Breast epithelium (tissue), 4 donors: Measurements from ENCODE around the gene COL25A1. TPM values are rescaled to one million over a fixed set of nuclear protein-coding genes. Genes with fewer than 3 reads are reported as not detected.

ENCODE experiments used
- DNase-seq, 2 donors: peaks; one replicate each; pipeline ENCODE4 v3.0.0-alpha.2; 2019; ENCODE audit warnings: low spot score in 2 of 2
- H3K27ac ChIP-seq, 2 donors: fragments of 200-600 bp; sonication (generic) in 1 of 2; one replicate each; pipeline ENCODE4 v1.5.1; 2016 to 2019; ENCODE audit warnings: mild to moderate bottlenecking in 1 of 2
- H3K27me3 ChIP-seq, 2 donors: fragments of 200-600 bp; sonication (generic) in 1 of 2; one replicate each; pipeline versions ENCODE4 v1.5.1 to v1.6.0; 2017 to 2019; ENCODE audit warnings: control low read depth in 1 of 2, mild to moderate bottlenecking in 1 of 2
- H3K36me3 ChIP-seq: fragments of 200-600 bp; one replicate; pipeline ENCODE4 v1.5.1; 2019
- H3K4me1 ChIP-seq, 2 donors: fragments of 200-600 bp; sonication (generic); one replicate each; pipeline ENCODE4 v1.5.1; 2016 to 2019; ENCODE audit warnings: control low read depth in 1 of 2
- H3K4me3 ChIP-seq, 3 donors: fragments of 200-600 bp; sonication (generic); 1 replicate in 2 of 3; 2 replicates in 1 of 3; pipeline ENCODE4 v1.5.1; 2016 to 2019; ENCODE audit warnings: mild to moderate bottlenecking in 3 of 3, moderate library complexity in 2 of 3
- H3K9me3 ChIP-seq, 2 donors: fragments of 200-600 bp; sonication (generic) in 1 of 2; one replicate each; pipeline ENCODE4 v1.5.1; 2016 to 2019; ENCODE audit warnings: control low read depth in 1 of 2
- CTCF ChIP-seq, 3 donors: fragments of 450-650 bp; IDR thresholded peaks; one replicate each; pipeline ENCODE4 v1.5.1; 2016 to 2017; ENCODE audit warnings: antibody characterized with exemption in 3 of 3, mild to moderate bottlenecking in 3 of 3, moderate library complexity in 3 of 3
- POLR2A ChIP-seq: fragments of 450-650 bp; IDR thresholded peaks from one replicate; pipeline ENCODE4 v1.6.1; 2016; ENCODE audit warnings: antibody characterized with exemption, mild to moderate bottlenecking, moderate library complexity
- POLR2AphosphoS5 ChIP-seq, 3 donors: sonication (generic); formaldehyde crosslinking; IDR thresholded peaks; one replicate each; pipeline ENCODE4 v1.6.1; 2017; ENCODE audit warnings: antibody characterized with exemption in 3 of 3
- intact Hi-C: fragments of 100-400 bp; cut with DNase I; formaldehyde crosslinking; loops from one replicate; pipeline ENCODE4 v1.15.1; 2023; ENCODE audit warnings: low total_unique reads
- total RNA-seq, 3 donors: library from RNA; depleted of rRNA; stranded (reverse); fragments of >200 nt; gene quantifications; one replicate each; pipeline ENCODE4 v1.1.0, GENCODE V29; 2016

Gene COL25A1
- total RNA-seq, 3 donors from 2014 or later, result 2.6 to 11.0 (median 2.8) TPM

- no peak for DNase-seq
- H3K36me3 ChIP-seq, result no peaks in the 10 kb centered on the region
- H3K27ac ChIP-seq, result no peak overlapping the region
- H3K9me3 ChIP-seq, result no peaks in the 10 kb centered on the region
- TF ChIP-seq POLR2A (no peak), POLR2AphosphoS5 (IDR thresholded peaks at IDR 0.05) (no peak), CTCF (IDR thresholded peaks at IDR 0.05) (no peak)
- no peaks in the 10 kb centered on the region for H3K27me3 ChIP-seq
- H3K4me3 ChIP-seq, result no peak overlapping the region
- intact Hi-C loops, result no loop called here
- no peaks in the 10 kb centered on the region for H3K4me1 ChIP-seq
Measured at GRCh38 chr4:108950158-108950915, 352.1 kb downstream of the COL25A1 start.

GRCh38 chr4:108947526-108947925 is 354.9 kb downstream of the COL25A1 start:
- DNase-seq, result no peak
- intact Hi-C loops, result no loop called here
- TF ChIP-seq POLR2A (no peak), POLR2AphosphoS5 (IDR thresholded peaks at IDR 0.05) (no peak), CTCF (IDR thresholded peaks at IDR 0.05) (no peak)
- H3K4me3 ChIP-seq, result no peak overlapping the region
- no peaks in the 10 kb centered on the region for H3K36me3 ChIP-seq
- H3K9me3 ChIP-seq, result no peaks in the 10 kb centered on the region
- no peaks in the 10 kb centered on the region for H3K27me3 ChIP-seq
- no peaks in the 10 kb centered on the region for H3K4me1 ChIP-seq
- no peak overlapping the region for H3K27ac ChIP-seq

- Histone ChIP-seq H3K27me3 (no peaks in the 10 kb centered on the region), H3K36me3 (no peaks in the 10 kb centered on the region), H3K4me3 (no peak overlapping the region), H3K4me1 (no peaks in the 10 kb centered on the region), H3K9me3 (no peaks in the 10 kb centered on the region), H3K27ac (no peak overlapping the region)
- intact Hi-C loops, result no loop called here
- TF ChIP-seq POLR2A (no peak), CTCF (IDR thresholded peaks at IDR 0.05) (no peak), POLR2AphosphoS5 (IDR thresholded peaks at IDR 0.05) (no peak)
- no peak for DNase-seq
Measured at GRCh38 chr4:108946237-108946636, 356.2 kb downstream of the COL25A1 start.

GRCh38 chr4:108943976-108944591 is 358.4 kb downstream of the COL25A1 start:
- intact Hi-C loops, result no loop called here
- Histone ChIP-seq H3K4me1 (no peaks in the 10 kb centered on the region), H3K36me3 (no peaks in the 10 kb centered on the region), H3K27ac (no peak overlapping the region), H3K9me3 (no peaks in the 10 kb centered on the region), H3K4me3 (no peak overlapping the region), H3K27me3 (no peaks in the 10 kb centered on the region)
- no peak for DNase-seq
- TF ChIP-seq POLR2AphosphoS5 (IDR thresholded peaks at IDR 0.05) (no peak), POLR2A (no peak), CTCF (IDR thresholded peaks at IDR 0.05) (no peak)

- no peak for TF ChIP-seq POLR2AphosphoS5 (IDR thresholded peaks at IDR 0.05)
- no peak for TF ChIP-seq CTCF (IDR thresholded peaks at IDR 0.05)
- TF ChIP-seq POLR2A, result no peak
- no peak for DNase-seq
- no peaks in the 10 kb centered on the region for H3K27me3 ChIP-seq
- no peaks in the 10 kb centered on the region for H3K4me1 ChIP-seq
- H3K36me3 ChIP-seq, result no peaks in the 10 kb centered on the region
- no peak overlapping the region for H3K27ac ChIP-seq
- no peak overlapping the region for H3K4me3 ChIP-seq
- no peaks in the 10 kb centered on the region for H3K9me3 ChIP-seq
- intact Hi-C loops, result no loop called here
Measured at GRCh38 chr4:108943371-108943770, 359.1 kb downstream of the COL25A1 start.
